ENCODE measurements around the gene PLA2G2C.

DNA sequence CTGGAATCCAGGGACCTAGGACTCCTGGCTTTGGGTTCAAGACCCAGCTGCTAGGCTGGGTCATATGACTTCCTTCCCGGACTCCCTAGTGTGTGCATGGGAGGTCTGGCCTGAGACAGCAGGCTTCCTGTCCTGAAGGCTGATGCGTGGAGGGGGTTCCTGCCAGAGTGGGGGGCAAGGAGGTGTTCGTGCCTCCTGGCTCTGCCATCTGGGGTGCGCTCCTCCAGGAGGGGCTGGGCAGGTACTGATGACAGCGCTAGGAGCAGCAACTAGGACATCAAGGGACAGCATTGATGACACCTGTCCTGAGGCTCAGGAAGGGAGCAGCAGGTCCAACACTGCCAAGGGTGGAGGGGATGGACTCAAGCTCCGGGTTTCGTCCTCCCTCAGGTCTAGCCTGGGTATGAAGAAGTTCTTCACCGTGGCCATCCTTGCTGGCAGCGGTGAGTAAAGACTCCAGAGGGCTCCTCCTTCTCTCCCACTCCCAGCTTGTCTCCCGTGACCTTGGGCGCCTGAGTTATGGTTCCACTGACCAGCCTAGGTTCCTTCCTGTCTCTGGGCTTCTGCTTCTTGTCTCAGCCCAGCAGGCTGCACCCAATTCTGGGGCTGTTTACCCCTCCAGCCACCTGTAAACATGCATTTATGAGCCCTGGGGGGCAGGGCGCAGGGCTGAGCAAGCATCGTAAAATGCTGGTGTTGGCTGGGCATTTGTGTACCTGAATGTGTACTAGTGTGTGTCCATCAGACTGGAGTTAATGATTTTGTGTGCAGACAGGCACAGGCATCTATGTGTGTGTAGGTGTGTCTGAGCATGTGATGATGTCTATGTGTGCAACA lies 46.3 kb downstream of the PLA2G2C start:
- TF ChIP-seq, protein P1, sequence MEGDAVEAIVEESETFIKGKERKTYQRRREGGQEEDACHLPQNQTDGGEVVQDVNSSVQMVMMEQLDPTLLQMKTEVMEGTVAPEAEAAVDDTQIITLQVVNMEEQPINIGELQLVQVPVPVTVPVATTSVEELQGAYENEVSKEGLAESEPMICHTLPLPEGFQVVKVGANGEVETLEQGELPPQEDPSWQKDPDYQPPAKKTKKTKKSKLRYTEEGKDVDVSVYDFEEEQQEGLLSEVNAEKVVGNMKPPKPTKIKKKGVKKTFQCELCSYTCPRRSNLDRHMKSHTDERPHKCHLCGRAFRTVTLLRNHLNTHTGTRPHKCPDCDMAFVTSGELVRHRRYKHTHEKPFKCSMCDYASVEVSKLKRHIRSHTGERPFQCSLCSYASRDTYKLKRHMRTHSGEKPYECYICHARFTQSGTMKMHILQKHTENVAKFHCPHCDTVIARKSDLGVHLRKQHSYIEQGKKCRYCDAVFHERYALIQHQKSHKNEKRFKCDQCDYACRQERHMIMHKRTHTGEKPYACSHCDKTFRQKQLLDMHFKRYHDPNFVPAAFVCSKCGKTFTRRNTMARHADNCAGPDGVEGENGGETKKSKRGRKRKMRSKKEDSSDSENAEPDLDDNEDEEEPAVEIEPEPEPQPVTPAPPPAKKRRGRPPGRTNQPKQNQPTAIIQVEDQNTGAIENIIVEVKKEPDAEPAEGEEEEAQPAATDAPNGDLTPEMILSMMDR (IDR thresholded peaks at IDR 0.05; ENCODE audit: insufficient read depth, low read length), result no peak
- no peak for TF ChIP-seq POLR2AphosphoS5 (IDR thresholded peaks at IDR 0.05; ENCODE audit: low read depth)
